OCI-LY7 (cell line): ENCODE data around the gene NAP1L4.

ENCODE experiments used
- CTCF ChIP-seq: fragments of 200-600 bp; sonication (generic); conservative IDR thresholded peaks from 2 replicates; pipeline ENCODE4 v1.5.1; 2014; ENCODE audit warnings: mild to moderate bottlenecking, antibody characterized with exemption, low read length, moderate library complexity, mixed read lengths
- EZH2phosphoT487 ChIP-seq: fragments of 200-600 bp; sonication (generic); IDR thresholded peaks from 2 replicates; pipeline ENCODE4 v1.6.1; 2018; ENCODE audit warnings: low read depth, borderline replicate concordance, mild to moderate bottlenecking, mixed run types, antibody characterized with exemption, low read length, moderate library complexity, mixed read lengths

- no peak for TF ChIP-seq CTCF
- no peak for TF ChIP-seq EZH2phosphoT487
These were observed 46.3 kb downstream of the NAP1L4 start for GRCh38 chr11:2945757-2946287.
